ENCODE data around the gene KLK15. TPM values are rescaled to one million over a fixed set of nuclear protein-coding genes. Genes with fewer than 3 reads are reported as not detected.

Gene KLK15
- total and polyA plus RNA-seq, 10 of the 15 experiments (the other 5 are each of a cell fraction or from before 2014, with no cell fraction given) = 0.04 to 0.08 TPM; not detected in 8

DNA sequence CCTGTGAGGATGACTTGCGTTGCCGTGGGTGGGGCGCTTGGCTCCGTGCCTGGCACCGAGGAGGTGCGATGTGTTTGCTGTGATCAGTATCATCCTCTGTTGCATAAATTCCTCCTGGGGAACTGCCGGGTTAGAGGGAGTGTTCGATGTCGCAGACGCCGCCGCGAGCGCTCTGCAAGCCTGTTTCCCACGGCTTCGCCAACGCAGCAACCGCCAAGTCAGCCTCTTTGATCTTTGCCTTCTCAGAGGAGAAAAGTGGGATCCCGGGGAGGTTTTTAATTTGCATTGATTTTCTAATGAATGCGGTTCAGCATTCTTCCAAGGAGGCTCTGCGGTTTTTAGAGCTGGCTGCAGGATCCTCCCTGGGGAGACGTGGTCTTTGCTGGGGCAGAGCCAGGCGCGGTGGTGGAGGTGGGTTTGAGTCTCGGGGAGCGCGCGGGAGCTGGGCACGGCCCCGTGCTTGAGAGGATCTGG is 55.5 kb downstream of the KLK15 start (continued):
- TF ChIP-seq LARP7 (IDR thresholded peaks at IDR 0.05) = no peak
- TF ChIP-seq, protein P1, sequence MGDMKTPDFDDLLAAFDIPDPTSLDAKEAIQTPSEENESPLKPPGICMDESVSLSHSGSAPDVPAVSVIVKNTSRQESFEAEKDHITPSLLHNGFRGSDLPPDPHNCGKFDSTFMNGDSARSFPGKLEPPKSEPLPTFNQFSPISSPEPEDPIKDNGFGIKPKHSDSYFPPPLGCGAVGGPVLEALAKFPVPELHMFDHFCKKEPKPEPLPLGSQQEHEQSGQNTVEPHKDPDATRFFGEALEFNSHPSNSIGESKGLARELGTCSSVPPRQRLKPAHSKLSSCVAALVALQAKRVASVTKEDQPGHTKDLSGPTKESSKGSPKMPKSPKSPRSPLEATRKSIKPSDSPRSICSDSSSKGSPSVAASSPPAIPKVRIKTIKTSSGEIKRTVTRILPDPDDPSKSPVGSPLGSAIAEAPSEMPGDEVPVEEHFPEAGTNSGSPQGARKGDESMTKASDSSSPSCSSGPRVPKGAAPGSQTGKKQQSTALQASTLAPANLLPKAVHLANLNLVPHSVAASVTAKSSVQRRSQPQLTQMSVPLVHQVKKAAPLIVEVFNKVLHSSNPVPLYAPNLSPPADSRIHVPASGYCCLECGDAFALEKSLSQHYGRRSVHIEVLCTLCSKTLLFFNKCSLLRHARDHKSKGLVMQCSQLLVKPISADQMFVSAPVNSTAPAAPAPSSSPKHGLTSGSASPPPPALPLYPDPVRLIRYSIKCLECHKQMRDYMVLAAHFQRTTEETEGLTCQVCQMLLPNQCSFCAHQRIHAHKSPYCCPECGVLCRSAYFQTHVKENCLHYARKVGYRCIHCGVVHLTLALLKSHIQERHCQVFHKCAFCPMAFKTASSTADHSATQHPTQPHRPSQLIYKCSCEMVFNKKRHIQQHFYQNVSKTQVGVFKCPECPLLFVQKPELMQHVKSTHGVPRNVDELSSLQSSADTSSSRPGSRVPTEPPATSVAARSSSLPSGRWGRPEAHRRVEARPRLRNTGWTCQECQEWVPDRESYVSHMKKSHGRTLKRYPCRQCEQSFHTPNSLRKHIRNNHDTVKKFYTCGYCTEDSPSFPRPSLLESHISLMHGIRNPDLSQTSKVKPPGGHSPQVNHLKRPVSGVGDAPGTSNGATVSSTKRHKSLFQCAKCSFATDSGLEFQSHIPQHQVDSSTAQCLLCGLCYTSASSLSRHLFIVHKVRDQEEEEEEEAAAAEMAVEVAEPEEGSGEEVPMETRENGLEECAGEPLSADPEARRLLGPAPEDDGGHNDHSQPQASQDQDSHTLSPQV (IDR thresholded peaks at IDR 0.05) = no peak
- no peak for TF ChIP-seq CBX5 (IDR thresholded peaks at IDR 0.05; ENCODE audit: low read depth)
- TF ChIP-seq, protein P2, sequence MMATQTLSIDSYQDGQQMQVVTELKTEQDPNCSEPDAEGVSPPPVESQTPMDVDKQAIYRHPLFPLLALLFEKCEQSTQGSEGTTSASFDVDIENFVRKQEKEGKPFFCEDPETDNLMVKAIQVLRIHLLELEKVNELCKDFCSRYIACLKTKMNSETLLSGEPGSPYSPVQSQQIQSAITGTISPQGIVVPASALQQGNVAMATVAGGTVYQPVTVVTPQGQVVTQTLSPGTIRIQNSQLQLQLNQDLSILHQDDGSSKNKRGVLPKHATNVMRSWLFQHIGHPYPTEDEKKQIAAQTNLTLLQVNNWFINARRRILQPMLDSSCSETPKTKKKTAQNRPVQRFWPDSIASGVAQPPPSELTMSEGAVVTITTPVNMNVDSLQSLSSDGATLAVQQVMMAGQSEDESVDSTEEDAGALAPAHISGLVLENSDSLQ (IDR thresholded peaks at IDR 0.05) = no peak
- no peak for TF ChIP-seq SREBF1 (IDR thresholded peaks at IDR 0.05; ENCODE audit: low read length)
- TF ChIP-seq HDGF (IDR thresholded peaks at IDR 0.05) = no peak
- no peak for TF ChIP-seq ZNF622 (IDR thresholded peaks at IDR 0.05)
- no peak for TF ChIP-seq DPF2 (IDR thresholded peaks at IDR 0.05)
- no peak for TF ChIP-seq SMAD1 (IDR thresholded peaks at IDR 0.05; ENCODE audit: low read depth, partially characterized antibody)
- TF ChIP-seq PAX8 (IDR thresholded peaks at IDR 0.05) = no peak
